ENCODE data around the gene TNNC2.

DNA sequence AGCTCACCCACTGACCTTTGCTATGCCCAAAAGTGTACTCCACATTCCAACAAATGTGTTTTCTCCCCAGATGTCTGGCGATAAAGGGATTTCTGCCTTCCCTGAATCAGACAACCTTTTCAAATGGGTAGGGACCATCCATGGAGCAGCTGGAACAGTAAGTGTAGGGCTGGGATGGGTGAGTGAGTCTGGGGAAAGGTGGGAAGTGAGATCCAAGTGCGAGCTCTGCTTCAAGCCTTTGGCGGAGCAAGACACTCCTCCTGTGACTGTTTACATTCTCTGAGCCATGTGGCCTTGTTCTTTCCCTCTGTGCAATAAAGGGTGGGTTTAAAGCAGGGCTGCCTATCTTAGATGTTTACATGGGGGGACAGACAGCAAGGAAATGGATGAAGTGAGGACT lies 12.8 kb downstream of the TNNC2 start:
- no peak for TF ChIP-seq EZH2 (IDR thresholded peaks at IDR 0.05; ENCODE audit: borderline replicate concordance, low read length)
- TF ChIP-seq, protein P1, sequence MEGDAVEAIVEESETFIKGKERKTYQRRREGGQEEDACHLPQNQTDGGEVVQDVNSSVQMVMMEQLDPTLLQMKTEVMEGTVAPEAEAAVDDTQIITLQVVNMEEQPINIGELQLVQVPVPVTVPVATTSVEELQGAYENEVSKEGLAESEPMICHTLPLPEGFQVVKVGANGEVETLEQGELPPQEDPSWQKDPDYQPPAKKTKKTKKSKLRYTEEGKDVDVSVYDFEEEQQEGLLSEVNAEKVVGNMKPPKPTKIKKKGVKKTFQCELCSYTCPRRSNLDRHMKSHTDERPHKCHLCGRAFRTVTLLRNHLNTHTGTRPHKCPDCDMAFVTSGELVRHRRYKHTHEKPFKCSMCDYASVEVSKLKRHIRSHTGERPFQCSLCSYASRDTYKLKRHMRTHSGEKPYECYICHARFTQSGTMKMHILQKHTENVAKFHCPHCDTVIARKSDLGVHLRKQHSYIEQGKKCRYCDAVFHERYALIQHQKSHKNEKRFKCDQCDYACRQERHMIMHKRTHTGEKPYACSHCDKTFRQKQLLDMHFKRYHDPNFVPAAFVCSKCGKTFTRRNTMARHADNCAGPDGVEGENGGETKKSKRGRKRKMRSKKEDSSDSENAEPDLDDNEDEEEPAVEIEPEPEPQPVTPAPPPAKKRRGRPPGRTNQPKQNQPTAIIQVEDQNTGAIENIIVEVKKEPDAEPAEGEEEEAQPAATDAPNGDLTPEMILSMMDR (IDR thresholded peaks at IDR 0.05; ENCODE audit: low read length) = no peak
